Neuronal stem cell (in vitro differentiated cells): ENCODE data around the gene PTPRO.

Source experiments
- DNase-seq: peaks from one replicate; pipeline ENCODE4 v3.0.0-alpha.2; 2013; ENCODE audit warnings: low spot score
- H2AFZ ChIP-seq: one replicate; pipeline ENCODE4 v1.6.1; 2013; ENCODE audit warnings: mild to moderate bottlenecking, low read length, inconsistent platforms
- H2AK5ac ChIP-seq: 2 replicates; pipeline ENCODE4 v1.6.1; 2013; ENCODE audit warnings: low read depth, mild to moderate bottlenecking, inconsistent platforms, low read length, moderate library complexity, mixed read lengths
- H2BK120ac ChIP-seq: 2 replicates; pipeline ENCODE4 v1.6.1; 2013; ENCODE audit warnings: low read depth, mild to moderate bottlenecking, inconsistent platforms, low read length, moderate library complexity, mixed read lengths
- H2BK12ac ChIP-seq: one replicate; pipeline ENCODE4 v1.6.1; 2013; ENCODE audit warnings: low read length, inconsistent platforms
- H2BK15ac ChIP-seq: 2 replicates; pipeline ENCODE4 v1.6.1; 2013; ENCODE audit warnings: mild to moderate bottlenecking, low read length, inconsistent platforms, mixed read lengths
- H2BK5ac ChIP-seq: one replicate; pipeline ENCODE4 v1.6.1; 2013; ENCODE audit warnings: inconsistent platforms, mild to moderate bottlenecking, low read length, moderate library complexity
- H3K14ac ChIP-seq: one replicate; pipeline ENCODE4 v1.6.1; 2013; ENCODE audit warnings: low read length, inconsistent platforms
- H3K18ac ChIP-seq: 2 replicates; pipeline ENCODE4 v1.6.1; 2013; ENCODE audit warnings: low read length, inconsistent platforms
- H3K23ac ChIP-seq: 2 replicates; pipeline ENCODE4 v1.6.1; 2013; ENCODE audit warnings: low read depth, mild to moderate bottlenecking, mixed read lengths, low read length, inconsistent platforms; ENCODE audit not compliant: poor library complexity
- H3K27ac ChIP-seq: replicated peaks from 3 replicates; pipeline ENCODE4 v1.5.1; 2013; ENCODE audit warnings: low read length, inconsistent platforms
- H3K27me3 ChIP-seq, 3 experiments: 2 replicates each; pipeline ENCODE4 v1.6.1; 2013; ENCODE audit warnings: low read length in 3 of 3, mild to moderate bottlenecking in 2 of 3, inconsistent platforms in 1 of 3, low read depth in 1 of 3, mixed read lengths in 1 of 3, moderate library complexity in 1 of 3; ENCODE audit not compliant: control insufficient read depth in 3 of 3, insufficient read depth in 3 of 3
- H3K36me3 ChIP-seq, 2 donors: replicated peaks in 1 of 2; 2 replicates each; pipeline ENCODE4 v1.6.1; 2013; ENCODE audit warnings: low read length in 2 of 2; ENCODE audit not compliant: control insufficient read depth in 2 of 2, insufficient read depth in 2 of 2
- H3K4ac ChIP-seq: 2 replicates; pipeline ENCODE4 v1.6.1; 2013; ENCODE audit warnings: inconsistent platforms, mild to moderate bottlenecking, low read length, moderate library complexity
- H3K4me1 ChIP-seq, 2 donors: 1 replicate in 1 of 2; 2 replicates in 1 of 2; pipeline ENCODE4 v1.6.1; 2013; ENCODE audit warnings: low read length in 2 of 2, low read depth in 1 of 2; ENCODE audit not compliant: control insufficient read depth in 2 of 2, insufficient read depth in 1 of 2
- H3K4me2 ChIP-seq: one replicate; pipeline ENCODE4 v1.6.1; 2013; ENCODE audit warnings: mild to moderate bottlenecking, low read length, inconsistent platforms; ENCODE audit not compliant: insufficient read depth, poor library complexity, severe bottlenecking
- H3K4me3 ChIP-seq, 2 donors: 2 replicates each; pipeline ENCODE4 v1.5.1; 2013; ENCODE audit warnings: low read length in 2 of 2, mild to moderate bottlenecking in 2 of 2, inconsistent platforms in 1 of 2, moderate library complexity in 1 of 2
- H3K79me1 ChIP-seq: one replicate; pipeline ENCODE4 v1.6.1; 2013; ENCODE audit warnings: low read depth, mild to moderate bottlenecking, inconsistent platforms, low read length, moderate library complexity
- H3K9ac ChIP-seq: one replicate; pipeline ENCODE4 v1.6.1; 2013; ENCODE audit warnings: mild to moderate bottlenecking, low read depth, low read length, inconsistent platforms; ENCODE audit not compliant: poor library complexity
- H3K9me3 ChIP-seq, 2 donors: replicated peaks in 1 of 2; 2 replicates each; pipeline versions ENCODE3 to v1.6.1; 2013; ENCODE audit warnings: low read length in 2 of 2, mild to moderate bottlenecking in 2 of 2, inconsistent platforms in 1 of 2, low read depth in 1 of 2, mixed read lengths in 1 of 2, moderate library complexity in 1 of 2; ENCODE audit not compliant: control insufficient read depth in 2 of 2, insufficient read depth in 1 of 2
- H4K8ac ChIP-seq: one replicate; pipeline ENCODE4 v1.6.1; 2013; ENCODE audit warnings: low read depth, mild to moderate bottlenecking, inconsistent platforms, low read length, moderate library complexity
- H4K91ac ChIP-seq: one replicate; pipeline ENCODE4 v1.6.1; 2013; ENCODE audit warnings: low read length, low read depth, mild to moderate bottlenecking, inconsistent platforms; ENCODE audit not compliant: poor library complexity
- WGBS, 2 donors: extraction: QIAGEN DNeasy Blood & Tissue Kit; methylation state at CpG; one replicate each; pipeline ENCODE4 v1.1.7; 2013; ENCODE audit warnings: missing lambda C conversion rate in 2 of 2, mixed read lengths in 1 of 2; ENCODE audit not compliant: insufficient read length in 2 of 2, insufficient replicate concordance in 1 of 2; ENCODE audit errors: extremely low coverage in 2 of 2; 5-methylcytosine and 5-hydroxymethylcytosine counted together

PTPRO gene

GRCh38 chr12:15417691-15418090, 95.4 kb downstream of the PTPRO start:
- H3K4ac ChIP-seq: no peak overlapping the region
- no peak overlapping the region for H2AK5ac ChIP-seq
- H3K4me1 ChIP-seq: no peaks in the 10 kb centered on the region
- H3K4me3 ChIP-seq: no peak overlapping the region
- H3K14ac ChIP-seq: no peak overlapping the region
- H2BK15ac ChIP-seq: no peak overlapping the region
- H4K91ac ChIP-seq: no peak overlapping the region
- no peak overlapping the region for H3K9ac ChIP-seq
- H3K9me3 ChIP-seq: no peaks in the 10 kb centered on the region
- no peak overlapping the region for H2BK12ac ChIP-seq
- no peak overlapping the region for H2BK120ac ChIP-seq
- no CpG with 5 or more reads among the region's 3 CpGs for WGBS, 2 donors
- H2AFZ ChIP-seq: no peak overlapping the region
- no peak for DNase-seq
- H3K27ac ChIP-seq: no peak overlapping the region
- H3K23ac ChIP-seq: no peak overlapping the region
- H3K27me3 ChIP-seq: no peaks in the 10 kb centered on the region
- H4K8ac ChIP-seq: no peak overlapping the region
- no peak overlapping the region for H3K18ac ChIP-seq
- no peak overlapping the region for H3K4me2 ChIP-seq
- H2BK5ac ChIP-seq: no peak overlapping the region
- no peaks in the 10 kb centered on the region for H3K36me3 ChIP-seq
- no peaks in the 10 kb centered on the region for H3K79me1 ChIP-seq

GRCh38 chr12:15423629-15424028, 101.3 kb downstream of the PTPRO start:
- Histone ChIP-seq H3K27me3 (no peaks in the 10 kb centered on the region), H3K79me1 (no peaks in the 10 kb centered on the region), H3K23ac (no peak overlapping the region), H2BK15ac (no peak overlapping the region), H3K4me3 (no peak overlapping the region), H3K18ac (no peak overlapping the region), H3K14ac (no peak overlapping the region), H3K36me3 (no peaks in the 10 kb centered on the region), H2AFZ (no peak overlapping the region), H2BK120ac (no peak overlapping the region), H2BK5ac (no peak overlapping the region), H3K4me2 (no peak overlapping the region), H2AK5ac (no peak overlapping the region), H3K27ac (no peak overlapping the region), H3K4me1 (no peaks in the 10 kb centered on the region), H4K8ac (no peak overlapping the region), H3K9me3 (no peaks in the 10 kb centered on the region), H3K9ac (no peak overlapping the region), H3K4ac (no peak overlapping the region), H2BK12ac (no peak overlapping the region), H4K91ac (no peak overlapping the region)
- no peak for DNase-seq
- WGBS, 2 donors: no CpG with 5 or more reads among the region's 2 CpGs

GRCh38 chr12:15427913-15428312, 105.6 kb downstream of the PTPRO start:
- Histone ChIP-seq H3K18ac (no peak overlapping the region), H3K9me3 (no peaks in the 10 kb centered on the region), H3K4me3 (no peak overlapping the region), H3K9ac (no peak overlapping the region), H3K4me2 (no peak overlapping the region), H2AFZ (no peak overlapping the region), H3K36me3 (no peaks in the 10 kb centered on the region), H3K27ac (no peak overlapping the region), H2AK5ac (no peak overlapping the region), H2BK15ac (no peak overlapping the region), H3K4me1 (no peaks in the 10 kb centered on the region), H3K79me1 (no peaks in the 10 kb centered on the region), H2BK120ac (no peak overlapping the region), H3K4ac (no peak overlapping the region), H4K8ac (no peak overlapping the region), H3K27me3 (no peaks in the 10 kb centered on the region), H2BK12ac (no peak overlapping the region), H2BK5ac (no peak overlapping the region), H4K91ac (no peak overlapping the region), H3K14ac (no peak overlapping the region), H3K23ac (no peak overlapping the region)
- no peak for DNase-seq
- no CpG with 5 or more reads among the region's 2 CpGs for WGBS, 2 donors

- no peak overlapping the region for H3K23ac ChIP-seq
- no peak overlapping the region for H2AFZ ChIP-seq
- no peak overlapping the region for H3K4me2 ChIP-seq
- no peak overlapping the region for H2BK15ac ChIP-seq
- H3K79me1 ChIP-seq: no peaks in the 10 kb centered on the region
- H3K4me3 ChIP-seq: no peak overlapping the region
- no peaks in the 10 kb centered on the region for H3K27me3 ChIP-seq
- H3K27ac ChIP-seq: no peak overlapping the region
- no peak overlapping the region for H4K91ac ChIP-seq
- H3K14ac ChIP-seq: no peak overlapping the region
- H3K18ac ChIP-seq: no peak overlapping the region
- no peak overlapping the region for H3K4ac ChIP-seq
- no peak for DNase-seq
- no CpG with 5 or more reads among the region's 2 CpGs for WGBS, 2 donors
- H2BK5ac ChIP-seq: no peak overlapping the region
- H3K36me3 ChIP-seq: no peaks in the 10 kb centered on the region
- no peak overlapping the region for H4K8ac ChIP-seq
- H3K4me1 ChIP-seq: no peaks in the 10 kb centered on the region
- H2BK120ac ChIP-seq: no peak overlapping the region
- H3K9ac ChIP-seq: no peak overlapping the region
- H3K9me3 ChIP-seq: no peaks in the 10 kb centered on the region
- no peak overlapping the region for H2AK5ac ChIP-seq
- no peak overlapping the region for H2BK12ac ChIP-seq
These were observed 106.3 kb downstream of the PTPRO start for GRCh38 chr12:15428632-15429031.
